Epithelial cell of proximal tubule (primary cell): Measurements from ENCODE around the gene SLC7A4. TPM values are rescaled to one million over a fixed set of nuclear protein-coding genes. Genes with fewer than 3 reads are reported as not detected.
A peak's percentile ranks its signal among the peaks of the same experiment; 100 is the strongest.
"Not testable (repeated sequence)": the region's sequence is repeated elsewhere in the genome, so short reads cannot be mapped to it uniquely, and the experiment has no call there.

Source experiments
- DNase-seq: peaks from one replicate; pipeline ENCODE4 v3.0.0-alpha.2; 2011; ENCODE audit warnings: low read depth
- H3K4me3 ChIP-seq: 2 replicates; pipeline ENCODE4 v1.5.1; 2011; ENCODE audit warnings: low read depth, mild to moderate bottlenecking, low read length
- total RNA-seq: library from RNA; depleted of rRNA; stranded (reverse); fragments of >200 nt; gene quantifications from 2 replicates; pipeline ENCODE4 v1.2.3, GENCODE V29; 2015
- TF ChIP-seq, protein P1 (sequence below): conservative IDR thresholded peaks from 2 replicates; pipeline ENCODE4 v1.5.1; 2012; ENCODE audit warnings: low read depth, mild to moderate bottlenecking, low read length

Gene SLC7A4
- total RNA-seq, 1 donor from 2014 or later = 1.8 TPM

GRCh38 chr22:21051145-21051830 lies 18.9 kb upstream of the SLC7A4 start:
- TF ChIP-seq, protein P1, sequence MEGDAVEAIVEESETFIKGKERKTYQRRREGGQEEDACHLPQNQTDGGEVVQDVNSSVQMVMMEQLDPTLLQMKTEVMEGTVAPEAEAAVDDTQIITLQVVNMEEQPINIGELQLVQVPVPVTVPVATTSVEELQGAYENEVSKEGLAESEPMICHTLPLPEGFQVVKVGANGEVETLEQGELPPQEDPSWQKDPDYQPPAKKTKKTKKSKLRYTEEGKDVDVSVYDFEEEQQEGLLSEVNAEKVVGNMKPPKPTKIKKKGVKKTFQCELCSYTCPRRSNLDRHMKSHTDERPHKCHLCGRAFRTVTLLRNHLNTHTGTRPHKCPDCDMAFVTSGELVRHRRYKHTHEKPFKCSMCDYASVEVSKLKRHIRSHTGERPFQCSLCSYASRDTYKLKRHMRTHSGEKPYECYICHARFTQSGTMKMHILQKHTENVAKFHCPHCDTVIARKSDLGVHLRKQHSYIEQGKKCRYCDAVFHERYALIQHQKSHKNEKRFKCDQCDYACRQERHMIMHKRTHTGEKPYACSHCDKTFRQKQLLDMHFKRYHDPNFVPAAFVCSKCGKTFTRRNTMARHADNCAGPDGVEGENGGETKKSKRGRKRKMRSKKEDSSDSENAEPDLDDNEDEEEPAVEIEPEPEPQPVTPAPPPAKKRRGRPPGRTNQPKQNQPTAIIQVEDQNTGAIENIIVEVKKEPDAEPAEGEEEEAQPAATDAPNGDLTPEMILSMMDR = no peak
- DNase-seq = no peak
- no peak overlapping the region for H3K4me3 ChIP-seq

- not testable (repeated sequence) for DNase-seq, H3K4me3 ChIP-seq
Observed at GRCh38 chr22:21048965-21049364, 16.6 kb upstream of the SLC7A4 start.

DNA sequence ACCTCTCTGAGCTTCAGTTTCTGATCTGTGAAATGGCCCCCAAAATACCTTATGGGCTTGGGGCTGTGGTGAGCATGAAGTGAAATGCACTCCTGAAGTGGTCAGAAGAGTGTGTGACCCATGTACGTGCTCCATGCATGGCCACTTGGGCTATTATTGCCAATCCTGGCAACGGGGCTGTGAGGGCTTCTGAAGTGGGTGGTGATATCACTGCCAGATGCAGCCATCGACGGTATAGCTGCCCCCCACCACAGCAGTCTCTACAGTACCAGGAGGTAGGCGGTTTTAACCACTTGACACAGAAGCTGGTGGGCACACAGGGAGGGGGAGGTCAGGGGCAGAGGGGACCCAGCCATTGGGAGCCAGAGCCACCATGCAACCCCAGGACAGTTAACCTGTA lies 16.1 kb upstream of the SLC7A4 start:
- DNase-seq, H3K4me3 ChIP-seq: not testable (repeated sequence)

GRCh38 chr22:21047730-21048129 lies 15.4 kb upstream of the SLC7A4 start:
- TF ChIP-seq, protein P1 = no peak
- DNase-seq = no peak
- H3K4me3 ChIP-seq = no peak overlapping the region

GRCh38 chr22:21047035-21047661 lies 14.8 kb upstream of the SLC7A4 start:
- DNase-seq = no peak
- TF ChIP-seq, protein P1 = no peak
- no peak overlapping the region for H3K4me3 ChIP-seq

GRCh38 chr22:21045585-21046294 lies 13.4 kb upstream of the SLC7A4 start, which contains the start of gene LRRC74B:
TSS of gene LRRC74B (plus strand) at chr22:21045946. CDS start at chr22:21045987, 41 bp downstream.
- peak within 1 kb of the TSS; percentile 53 for H3K4me3 ChIP-seq
- TF ChIP-seq, protein P1 = no peak
- DNase-seq = peak; percentile 13

DNA sequence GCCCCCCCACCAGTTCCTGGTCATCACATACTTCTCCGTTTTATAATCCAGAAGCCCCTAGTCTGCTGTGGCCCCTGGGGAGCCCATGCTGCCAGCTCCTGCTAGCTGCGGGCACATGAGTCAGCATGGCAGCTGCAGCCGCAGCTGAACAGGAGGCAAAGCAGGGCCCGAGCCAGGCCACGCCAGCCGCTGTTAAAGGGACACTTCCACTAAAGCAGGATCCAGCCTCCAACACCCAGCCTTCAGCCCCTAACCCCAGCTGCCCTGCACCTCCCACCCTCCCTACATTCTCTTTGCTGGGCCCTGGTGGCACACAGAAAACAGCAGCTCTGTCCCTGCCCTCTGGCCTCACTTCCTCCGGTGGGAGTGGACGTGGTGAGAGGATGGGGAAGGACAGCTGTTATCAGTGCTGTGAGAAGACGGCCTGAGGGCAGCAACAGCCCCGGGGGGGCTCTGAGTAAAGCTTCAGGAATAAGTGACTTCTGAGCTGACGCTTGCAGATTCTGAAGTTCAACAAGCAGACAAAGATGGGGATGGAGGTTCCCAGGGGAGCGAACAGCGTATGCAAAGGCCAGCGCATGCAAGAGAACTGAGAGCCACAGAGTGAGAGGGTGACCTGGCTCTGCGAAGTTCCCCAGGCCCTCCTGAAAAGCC lies 12.7 kb upstream of the SLC7A4 start:
- H3K4me3 ChIP-seq = peak overlapping the region; percentile 28
- TF ChIP-seq, protein P1 = no peak
- DNase-seq = no peak
